ENCODE results near the gene HOXD8.

The HOXD8 gene

DNA sequence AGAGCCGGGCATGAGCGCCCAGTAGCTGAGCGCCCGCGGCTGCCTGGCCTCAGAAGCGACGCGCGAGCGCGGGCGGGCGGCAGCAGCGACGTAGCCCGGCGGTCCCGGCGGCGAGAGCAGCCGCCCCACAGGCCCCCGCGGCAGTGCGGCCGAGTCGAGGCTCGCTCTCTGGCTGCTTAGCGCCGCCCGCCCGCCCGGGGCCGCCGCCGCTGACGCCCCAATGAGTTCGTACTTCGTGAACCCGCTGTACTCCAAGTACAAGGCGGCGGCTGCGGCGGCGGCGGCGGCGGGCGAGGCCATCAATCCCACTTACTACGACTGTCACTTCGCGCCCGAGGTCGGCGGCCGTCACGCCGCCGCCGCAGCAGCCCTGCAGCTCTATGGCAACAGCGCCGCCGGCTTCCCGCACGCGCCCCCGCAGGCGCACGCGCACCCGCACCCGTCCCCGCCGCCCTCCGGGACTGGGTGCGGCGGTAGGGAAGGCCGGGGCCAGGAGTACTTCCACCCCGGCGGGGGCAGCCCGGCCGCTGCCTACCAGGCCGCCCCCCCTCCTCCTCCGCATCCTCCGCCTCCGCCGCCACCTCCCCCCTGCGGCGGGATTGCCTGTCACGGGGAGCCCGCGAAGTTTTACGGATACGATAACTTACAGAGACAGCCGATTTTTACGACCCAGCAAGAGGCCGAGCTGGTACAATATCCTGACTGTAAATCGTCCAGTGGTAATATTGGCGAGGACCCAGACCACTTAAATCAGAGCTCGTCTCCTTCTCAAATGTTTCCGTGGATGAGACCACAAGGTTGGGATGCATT, 847 bp downstream of the HOXD8 start:
- peaks cover 20% of the 10 kb centered on the region for H3K4me1 ChIP-seq (ENCODE audit: control insufficient read depth, insufficient read depth, low read depth, low read length)
- WGBS: under 1% methylated on average over 91 of the region's 100 CpGs
- H3K9me3 ChIP-seq (ENCODE audit: control insufficient read depth, low read length): no peaks in the 10 kb centered on the region

DNA sequence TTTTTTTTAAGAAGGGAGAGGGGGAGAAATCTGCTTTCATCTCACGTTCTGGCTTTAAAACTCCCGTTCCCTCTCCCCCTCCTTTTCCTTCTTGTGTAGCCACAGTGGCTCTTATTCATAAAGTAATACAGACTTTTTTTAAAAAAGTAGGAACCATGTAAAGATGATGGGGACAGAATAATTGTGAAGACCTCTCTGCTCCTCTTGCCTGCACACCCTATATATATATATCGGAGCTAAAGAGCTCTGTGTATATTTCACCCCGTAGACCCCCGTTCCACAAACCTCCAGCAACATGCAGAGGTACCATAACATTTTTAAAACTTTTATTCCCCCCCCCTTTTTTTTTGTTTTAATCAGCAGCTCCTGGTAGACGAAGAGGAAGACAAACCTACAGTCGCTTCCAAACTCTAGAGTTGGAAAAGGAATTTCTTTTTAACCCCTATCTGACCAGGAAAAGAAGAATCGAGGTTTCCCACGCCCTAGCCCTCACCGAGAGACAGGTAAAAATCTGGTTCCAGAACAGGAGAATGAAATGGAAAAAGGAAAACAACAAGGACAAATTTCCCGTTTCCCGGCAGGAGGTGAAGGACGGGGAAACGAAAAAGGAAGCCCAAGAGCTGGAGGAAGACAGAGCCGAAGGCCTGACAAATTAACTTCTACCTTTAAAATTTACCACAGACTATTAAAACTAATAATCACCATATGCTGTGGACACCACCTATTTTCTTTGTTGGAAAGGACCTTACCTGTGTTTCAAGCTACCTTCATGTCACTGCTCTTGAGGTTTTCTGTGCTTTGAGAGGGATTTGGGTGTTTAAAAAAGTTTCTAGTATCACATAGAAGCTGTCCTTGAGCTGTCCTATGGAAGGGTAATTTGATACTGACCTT, 1.7 kb downstream of the HOXD8 start:
- H2BK120ac ChIP-seq (ENCODE audit: low read depth, low read length): no peak overlapping the region
- H4K91ac ChIP-seq (ENCODE audit: low read length): no peak overlapping the region
- no peaks in the 10 kb centered on the region for H3K9me3 ChIP-seq (ENCODE audit: control insufficient read depth, low read length)
- 25% methylated on average over 13 of the region's 15 CpGs for WGBS
- H3K14ac ChIP-seq (ENCODE audit: low read length in 2 of 2): no peak overlapping the region
- H3K79me1 ChIP-seq (replicated peaks; ENCODE audit: low read length, poor library complexity, severe bottlenecking): peaks cover 2% of the 10 kb centered on the region
- H2BK12ac ChIP-seq (ENCODE audit: low read length in 2 of 2): no peak overlapping the region
- H2AK5ac ChIP-seq (ENCODE audit: low read length, severe bottlenecking): no peak overlapping the region
- no peak overlapping the region for H2BK5ac ChIP-seq (ENCODE audit: low read depth, low read length, poor library complexity, severe bottlenecking)
- H3K27ac ChIP-seq (ENCODE audit: low read length, poor library complexity, severe bottlenecking): no peak overlapping the region
- peak overlapping the region; percentile 91 for H3K4me2 ChIP-seq (ENCODE audit: low read length, poor library complexity, severe bottlenecking)
- H3K4me1 ChIP-seq (ENCODE audit: control insufficient read depth, insufficient read depth, low read depth, low read length): peaks cover 22% of the 10 kb centered on the region
- no peak overlapping the region for H3K4ac ChIP-seq (ENCODE audit: low read depth in 1 of 2, low read length in 2 of 2)
- H4K8ac ChIP-seq (ENCODE audit: low read length): no peak overlapping the region
- no peak overlapping the region for H2AFZ ChIP-seq (ENCODE audit: low read depth, low read length)
- peak overlapping the region in 1 of 2 experiments; percentile 82 for H3K4me3 ChIP-seq (ENCODE audit: insufficient read depth in 1 of 2, low read depth in 1 of 2, low read length in 2 of 2)
- no peak overlapping the region for H2BK15ac ChIP-seq (ENCODE audit: low read depth, poor library complexity, severe bottlenecking)
- H3K27me3 ChIP-seq (ENCODE audit: control insufficient read depth in 1 of 2, insufficient read depth in 1 of 2, low read length in 2 of 2): peaks cover 0 to 71% of the 10 kb centered on the region in 2 experiments
- peak overlapping the region; percentile 96 for H3K9ac ChIP-seq (ENCODE audit: low read length)
- DNase-seq: no peak
- H3K36me3 ChIP-seq (ENCODE audit: control insufficient read depth in 1 of 2, insufficient read depth in 2 of 2, low read depth in 1 of 2, low read length in 2 of 2): no peaks in the 10 kb centered on the region
- H3K23ac ChIP-seq (ENCODE audit: low read length in 2 of 2): no peak overlapping the region
- H3K18ac ChIP-seq (ENCODE audit: low read depth in 1 of 2, low read length in 2 of 2): no peak overlapping the region

More for the DNA sequence above, 847 bp downstream of the HOXD8 start:
- H2BK120ac ChIP-seq (ENCODE audit: low read depth, low read length): no peak overlapping the region
- H3K18ac ChIP-seq (ENCODE audit: low read depth in 1 of 2, low read length in 2 of 2): no peak overlapping the region
- no peak overlapping the region for H2AK5ac ChIP-seq (ENCODE audit: low read length, severe bottlenecking)
- DNase-seq: peak; percentile 34
- no peak overlapping the region for H4K91ac ChIP-seq (ENCODE audit: low read length)
- no peak overlapping the region for H4K8ac ChIP-seq (ENCODE audit: low read length)
- no peak overlapping the region for H3K14ac ChIP-seq (ENCODE audit: low read length in 2 of 2)
- H2BK15ac ChIP-seq (ENCODE audit: low read depth, poor library complexity, severe bottlenecking): peak overlapping the region; percentile 7
- peak overlapping the region; percentile 19 for H2BK5ac ChIP-seq (ENCODE audit: low read depth, low read length, poor library complexity, severe bottlenecking)
- H3K27me3 ChIP-seq (ENCODE audit: control insufficient read depth in 1 of 2, insufficient read depth in 1 of 2, low read length in 2 of 2): peaks cover 0 to 71% of the 10 kb centered on the region in 2 experiments
- no peak overlapping the region for H3K4ac ChIP-seq (ENCODE audit: low read depth in 1 of 2, low read length in 2 of 2)
- H3K79me1 ChIP-seq (replicated peaks; ENCODE audit: low read length, poor library complexity, severe bottlenecking): peaks cover 2% of the 10 kb centered on the region
- H3K36me3 ChIP-seq (ENCODE audit: control insufficient read depth in 1 of 2, insufficient read depth in 2 of 2, low read depth in 1 of 2, low read length in 2 of 2): no peaks in the 10 kb centered on the region
- no peak overlapping the region for H3K27ac ChIP-seq (ENCODE audit: low read length, poor library complexity, severe bottlenecking)
- no peak overlapping the region for H2BK12ac ChIP-seq (ENCODE audit: low read length in 2 of 2)
- H3K9ac ChIP-seq (ENCODE audit: low read length): peak overlapping the region; percentile 96
- H2AFZ ChIP-seq (ENCODE audit: low read depth, low read length): no peak overlapping the region
- peak overlapping the region; percentile 67 to 82 for H3K4me3 ChIP-seq (ENCODE audit: insufficient read depth in 1 of 2, low read depth in 1 of 2, low read length in 2 of 2)
- peak overlapping the region; percentile 91 for H3K4me2 ChIP-seq (ENCODE audit: low read length, poor library complexity, severe bottlenecking)
- H3K23ac ChIP-seq (ENCODE audit: low read length in 2 of 2): no peak overlapping the region

DNA sequence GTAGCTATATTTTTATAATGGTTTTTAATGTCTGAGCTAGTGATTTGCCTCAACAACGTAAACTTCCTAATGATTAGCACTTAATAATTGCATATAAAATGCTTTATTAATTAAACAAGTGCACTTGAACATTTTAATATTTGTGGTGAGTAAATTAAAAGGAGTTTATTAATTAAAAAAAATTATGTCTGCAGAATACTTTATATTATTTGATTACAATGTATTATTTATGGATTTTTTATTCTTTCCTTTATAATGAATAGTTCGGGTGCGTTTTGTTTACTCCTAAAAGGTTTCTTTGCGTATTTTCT, 2.3 kb downstream of the HOXD8 start:
- Histone ChIP-seq H3K9ac (ENCODE audit: low read length) (peak overlapping the region; percentile 96), H3K79me1 (replicated peaks; ENCODE audit: low read length, poor library complexity, severe bottlenecking) (peaks cover 2% of the 10 kb centered on the region), H2AK5ac (ENCODE audit: low read length, severe bottlenecking) (no peak overlapping the region), H3K4ac (ENCODE audit: low read depth in 1 of 2, low read length in 2 of 2) (no peak overlapping the region), H3K9me3 (ENCODE audit: control insufficient read depth, low read length) (no peaks in the 10 kb centered on the region), H3K27me3 (ENCODE audit: control insufficient read depth in 1 of 2, insufficient read depth in 1 of 2, low read length in 2 of 2) (peaks cover 0 to 68% of the 10 kb centered on the region in 2 experiments), H4K91ac (ENCODE audit: low read length) (no peak overlapping the region), H3K23ac (ENCODE audit: low read length in 2 of 2) (no peak overlapping the region), H3K14ac (ENCODE audit: low read length in 2 of 2) (no peak overlapping the region), H3K36me3 (ENCODE audit: control insufficient read depth in 1 of 2, insufficient read depth in 2 of 2, low read depth in 1 of 2, low read length in 2 of 2) (no peaks in the 10 kb centered on the region), H4K8ac (ENCODE audit: low read length) (no peak overlapping the region), H3K27ac (ENCODE audit: low read length, poor library complexity, severe bottlenecking) (no peak overlapping the region), H2AFZ (ENCODE audit: low read depth, low read length) (no peak overlapping the region), H2BK15ac (ENCODE audit: low read depth, poor library complexity, severe bottlenecking) (no peak overlapping the region), H3K18ac (ENCODE audit: low read depth in 1 of 2, low read length in 2 of 2) (no peak overlapping the region), H3K4me3 (ENCODE audit: insufficient read depth in 1 of 2, low read depth in 1 of 2, low read length in 2 of 2) (peak overlapping the region in 1 of 2 experiments; percentile 82), H3K4me2 (ENCODE audit: low read length, poor library complexity, severe bottlenecking) (no peak overlapping the region), H2BK12ac (ENCODE audit: low read length in 2 of 2) (no peak overlapping the region), H3K4me1 (ENCODE audit: control insufficient read depth, insufficient read depth, low read depth, low read length) (peaks cover 22% of the 10 kb centered on the region), H2BK120ac (ENCODE audit: low read depth, low read length) (no peak overlapping the region), H2BK5ac (ENCODE audit: low read depth, low read length, poor library complexity, severe bottlenecking) (no peak overlapping the region)
- no peak for DNase-seq
- WGBS: 63% methylated on average over 3 of the region's 4 CpGs

Measured in mesenchymal stem cell (in vitro differentiated cells and primary cell).